ENCODE data around the gene PLA2G4E.

The PLA2G4E gene

DNA sequence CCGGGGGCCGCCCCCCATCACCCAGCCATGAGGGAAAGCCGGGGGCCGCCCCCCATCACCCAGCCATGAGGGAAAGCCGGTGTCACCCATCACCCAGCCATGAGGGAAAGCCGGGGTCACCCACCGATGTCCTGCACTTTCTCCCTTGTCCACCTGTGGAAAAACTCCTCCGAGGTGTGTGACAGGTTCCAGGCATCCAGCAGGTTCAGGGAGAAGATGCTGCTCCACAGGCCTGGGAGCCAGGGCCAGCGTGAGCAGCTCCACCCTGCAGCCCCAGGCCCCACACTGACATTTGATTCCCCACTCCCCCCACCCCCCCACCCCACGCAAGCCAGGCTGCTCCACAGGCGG, 32.9 kb downstream of the PLA2G4E start:
- no peak overlapping the region for H3K9ac ChIP-seq (ENCODE audit: low read depth, low read length)
- no peaks in the 10 kb centered on the region for H3K9me3 ChIP-seq (replicated peaks; ENCODE audit: low read length)
- H3K36me3 ChIP-seq (ENCODE audit: insufficient read depth, low read length) = no peaks in the 10 kb centered on the region
- H3K4me2 ChIP-seq (ENCODE audit: low read length) = no peak overlapping the region
- H3K4me3 ChIP-seq (ENCODE audit: low read length) = no peak overlapping the region
- no peaks in the 10 kb centered on the region for H3K4me1 ChIP-seq (ENCODE audit: control insufficient read depth, insufficient read depth, low read length)
- peaks cover 54% of the 10 kb centered on the region for H3K27me3 ChIP-seq (ENCODE audit: control insufficient read depth, insufficient read depth, low read length)

DNA sequence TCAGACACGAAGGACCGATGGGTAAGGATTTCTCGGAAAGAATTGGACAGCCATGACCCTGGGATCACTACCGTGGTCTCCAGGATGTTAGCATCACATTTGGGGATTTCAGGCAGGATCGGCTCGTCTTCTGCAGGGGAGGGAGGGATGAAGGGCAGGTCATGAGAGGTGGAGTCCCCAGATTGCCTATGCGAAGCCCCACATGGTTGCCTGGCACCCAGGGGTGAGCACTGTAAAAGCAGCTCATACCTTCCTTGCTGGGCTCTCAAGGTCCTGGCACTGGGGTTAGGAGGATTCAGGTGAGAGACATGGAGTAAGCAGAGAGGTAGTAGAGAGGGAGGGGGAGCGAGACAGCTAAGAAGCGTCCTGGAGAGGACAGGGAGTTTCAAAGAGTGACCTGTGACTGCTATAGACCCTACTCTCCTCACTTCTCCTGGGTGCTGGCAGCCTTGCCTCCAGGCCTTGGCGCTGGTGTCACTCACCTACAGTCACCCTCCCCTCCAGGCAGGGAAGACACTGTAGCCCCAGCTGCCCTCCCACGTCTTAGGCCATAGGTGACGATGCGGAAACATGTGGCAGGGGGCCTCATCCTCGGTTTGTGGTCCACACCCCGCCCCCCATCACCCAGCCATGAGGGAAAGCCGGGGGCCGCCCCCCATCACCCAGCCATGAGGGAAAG, 33.5 kb downstream of the PLA2G4E start:
- no peak overlapping the region for H3K9ac ChIP-seq (ENCODE audit: low read depth, low read length)
- H3K36me3 ChIP-seq (ENCODE audit: insufficient read depth, low read length) = no peaks in the 10 kb centered on the region
- H3K4me2 ChIP-seq (ENCODE audit: low read length) = no peak overlapping the region
- peaks cover 49% of the 10 kb centered on the region for H3K27me3 ChIP-seq (ENCODE audit: control insufficient read depth, insufficient read depth, low read length)
- no peaks in the 10 kb centered on the region for H3K4me1 ChIP-seq (ENCODE audit: control insufficient read depth, insufficient read depth, low read length)
- no peaks in the 10 kb centered on the region for H3K9me3 ChIP-seq (replicated peaks; ENCODE audit: low read length)
- no peak overlapping the region for H3K4me3 ChIP-seq (ENCODE audit: low read length)

DNA sequence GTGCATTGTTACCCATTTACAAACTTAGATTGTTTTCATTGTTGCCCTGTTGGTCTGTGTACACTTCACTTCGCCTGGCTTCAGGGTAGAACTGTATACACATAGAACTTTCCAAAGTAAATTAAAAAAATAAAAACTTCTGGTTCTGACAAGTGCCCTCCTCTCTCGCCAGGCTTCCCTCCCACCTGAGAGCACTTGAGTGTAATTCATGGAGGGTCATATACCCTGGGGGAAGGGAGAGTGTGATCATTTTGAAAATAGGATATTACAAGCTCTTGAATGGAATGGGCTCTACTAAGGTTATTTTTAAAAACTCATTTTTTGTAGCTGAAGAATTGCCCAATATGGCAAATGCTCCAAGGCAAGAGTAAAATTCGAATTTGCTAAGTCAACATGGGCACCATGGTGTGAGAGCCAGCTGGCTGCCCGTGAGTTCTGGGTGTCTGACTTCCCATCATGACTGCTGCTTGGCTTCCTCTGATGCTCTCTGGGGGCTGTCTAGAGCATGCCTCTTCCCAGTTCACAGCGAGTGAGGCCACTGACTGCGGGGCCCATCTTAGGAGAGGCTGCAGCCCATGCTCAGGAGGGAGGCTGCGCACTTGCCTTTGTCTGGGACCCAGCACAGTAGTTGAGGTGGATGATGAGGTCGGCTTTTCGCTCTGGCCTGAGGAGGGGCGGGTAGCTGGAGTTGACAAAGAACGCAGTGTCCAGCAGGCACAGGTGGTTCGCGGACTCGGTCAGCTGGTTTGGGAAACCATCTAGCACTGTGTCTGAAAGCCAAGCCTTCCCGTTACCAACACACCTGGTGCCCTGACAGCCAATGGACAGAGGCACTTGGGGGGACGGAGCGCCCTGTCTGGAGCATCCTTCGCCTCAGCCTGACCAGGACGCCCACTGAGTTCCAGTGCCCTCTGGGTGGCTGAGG, 35.3 kb downstream of the PLA2G4E start:
- no peak overlapping the region for H3K4me3 ChIP-seq (ENCODE audit: low read length)
- H3K36me3 ChIP-seq (ENCODE audit: insufficient read depth, low read length) = no peaks in the 10 kb centered on the region
- peaks cover 44% of the 10 kb centered on the region for H3K27me3 ChIP-seq (ENCODE audit: control insufficient read depth, insufficient read depth, low read length)
- H3K9ac ChIP-seq (ENCODE audit: low read depth, low read length) = no peak overlapping the region
- H3K4me1 ChIP-seq (ENCODE audit: control insufficient read depth, insufficient read depth, low read length) = no peaks in the 10 kb centered on the region
- no peaks in the 10 kb centered on the region for H3K9me3 ChIP-seq (replicated peaks; ENCODE audit: low read length)
- H3K4me2 ChIP-seq (ENCODE audit: low read length) = no peak overlapping the region

DNA sequence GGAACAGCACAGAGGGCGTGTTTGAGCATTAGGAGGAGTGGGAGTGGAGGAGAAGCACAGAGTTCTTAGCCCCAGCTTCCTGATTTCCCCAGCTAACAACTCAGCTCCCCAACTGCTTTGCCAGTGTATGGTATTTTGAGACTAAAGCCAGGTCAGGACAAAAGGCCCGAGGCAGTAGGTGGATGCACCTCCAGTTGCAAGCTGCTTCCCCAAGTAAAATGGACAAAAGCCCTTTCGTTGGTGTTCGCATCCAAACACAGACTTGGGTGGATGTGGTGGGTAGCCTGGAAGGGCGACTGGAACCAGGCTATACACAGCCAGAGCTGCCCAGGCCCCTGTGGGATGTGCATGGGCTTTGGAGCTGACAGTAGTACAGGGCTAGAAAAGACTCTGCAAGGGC, 36.2 kb downstream of the PLA2G4E start:
- Histone ChIP-seq H3K9me3 (replicated peaks; ENCODE audit: low read length) (no peaks in the 10 kb centered on the region), H3K36me3 (ENCODE audit: insufficient read depth, low read length) (no peaks in the 10 kb centered on the region), H3K27me3 (ENCODE audit: control insufficient read depth, insufficient read depth, low read length) (peaks cover 46% of the 10 kb centered on the region), H3K4me2 (ENCODE audit: low read length) (no peak overlapping the region), H3K4me3 (ENCODE audit: low read length) (no peak overlapping the region), H3K4me1 (ENCODE audit: control insufficient read depth, insufficient read depth, low read length) (no peaks in the 10 kb centered on the region), H3K9ac (ENCODE audit: low read depth, low read length) (no peak overlapping the region)

DNA sequence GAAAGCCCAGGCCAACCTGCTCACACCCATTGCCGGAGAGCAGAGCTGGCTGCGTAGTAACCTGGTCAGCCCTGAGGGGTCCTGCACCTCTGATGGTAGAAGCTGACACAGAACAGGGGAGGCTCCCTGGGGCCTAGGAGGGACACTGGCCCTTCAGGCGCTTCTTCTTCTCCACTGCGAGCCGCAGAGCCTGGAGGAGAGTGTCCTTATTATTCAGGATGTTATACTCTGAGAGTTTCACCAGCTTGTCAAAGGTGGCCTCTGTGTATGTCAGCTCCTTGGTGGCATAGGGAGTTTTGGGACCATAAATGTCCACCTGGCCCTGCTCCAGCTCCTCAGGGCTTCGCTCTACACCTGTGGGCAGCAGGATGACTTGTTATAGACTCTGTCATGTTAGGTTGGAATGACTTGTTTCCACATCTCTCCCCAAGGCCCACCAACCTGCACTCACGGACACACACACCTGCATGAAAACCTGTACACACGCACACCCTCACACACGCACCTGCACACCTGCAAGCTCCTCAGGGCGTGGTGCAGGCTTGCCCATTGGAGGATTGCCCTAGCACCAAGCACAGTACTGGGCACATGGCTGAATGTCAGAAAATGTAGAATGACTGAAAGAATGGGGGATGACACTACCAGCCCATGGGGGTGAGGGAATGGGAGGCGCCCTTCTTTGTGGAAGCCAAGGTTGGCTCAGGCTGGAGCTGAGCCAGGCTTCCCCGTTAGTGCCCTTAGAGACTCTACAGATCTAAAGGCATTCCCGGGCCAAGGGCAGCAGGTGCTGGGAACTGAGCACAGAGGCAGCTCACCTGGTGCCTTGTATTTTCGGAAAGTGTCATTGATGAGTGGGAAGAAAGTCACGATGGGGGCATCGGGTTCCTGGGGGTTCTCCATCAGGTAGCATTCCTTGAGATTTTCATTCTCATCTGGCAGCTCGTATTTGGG, 36.9 kb downstream of the PLA2G4E start:
- Histone ChIP-seq H3K9ac (ENCODE audit: low read depth, low read length) (no peak overlapping the region), H3K4me1 (ENCODE audit: control insufficient read depth, insufficient read depth, low read length) (no peaks in the 10 kb centered on the region), H3K4me3 (ENCODE audit: low read length) (no peak overlapping the region), H3K36me3 (ENCODE audit: insufficient read depth, low read length) (no peaks in the 10 kb centered on the region), H3K27me3 (ENCODE audit: control insufficient read depth, insufficient read depth, low read length) (peaks cover 46% of the 10 kb centered on the region), H3K4me2 (ENCODE audit: low read length) (no peak overlapping the region), H3K9me3 (replicated peaks; ENCODE audit: low read length) (no peaks in the 10 kb centered on the region)

DNA sequence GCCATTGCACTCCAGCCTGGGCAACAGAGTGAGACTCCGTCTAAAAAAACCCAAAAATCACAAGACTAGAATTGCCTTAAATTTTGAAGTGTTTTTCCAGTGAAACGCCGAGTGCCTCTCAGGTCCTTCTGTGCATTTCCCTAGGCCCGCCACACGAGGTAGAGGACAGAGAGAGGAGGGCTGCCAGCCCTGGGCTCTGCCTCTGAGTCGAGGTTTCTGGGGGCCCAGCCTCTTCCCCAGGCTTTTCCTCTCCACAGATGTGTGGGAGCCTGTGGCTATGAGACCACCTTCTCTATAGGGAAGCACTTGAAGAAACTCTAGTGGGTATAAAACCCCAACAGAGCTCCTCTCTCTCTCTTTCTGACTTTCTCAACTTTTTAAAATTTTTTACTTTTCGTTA, 37.6 kb downstream of the PLA2G4E start:
- Histone ChIP-seq H3K9ac (ENCODE audit: low read depth, low read length) (no peak overlapping the region), H3K27me3 (ENCODE audit: control insufficient read depth, insufficient read depth, low read length) (peaks cover 42% of the 10 kb centered on the region), H3K36me3 (ENCODE audit: insufficient read depth, low read length) (no peaks in the 10 kb centered on the region), H3K9me3 (replicated peaks; ENCODE audit: low read length) (no peaks in the 10 kb centered on the region), H3K4me2 (ENCODE audit: low read length) (no peak overlapping the region), H3K4me3 (ENCODE audit: low read length) (no peak overlapping the region), H3K4me1 (ENCODE audit: control insufficient read depth, insufficient read depth, low read length) (no peaks in the 10 kb centered on the region)

DNA sequence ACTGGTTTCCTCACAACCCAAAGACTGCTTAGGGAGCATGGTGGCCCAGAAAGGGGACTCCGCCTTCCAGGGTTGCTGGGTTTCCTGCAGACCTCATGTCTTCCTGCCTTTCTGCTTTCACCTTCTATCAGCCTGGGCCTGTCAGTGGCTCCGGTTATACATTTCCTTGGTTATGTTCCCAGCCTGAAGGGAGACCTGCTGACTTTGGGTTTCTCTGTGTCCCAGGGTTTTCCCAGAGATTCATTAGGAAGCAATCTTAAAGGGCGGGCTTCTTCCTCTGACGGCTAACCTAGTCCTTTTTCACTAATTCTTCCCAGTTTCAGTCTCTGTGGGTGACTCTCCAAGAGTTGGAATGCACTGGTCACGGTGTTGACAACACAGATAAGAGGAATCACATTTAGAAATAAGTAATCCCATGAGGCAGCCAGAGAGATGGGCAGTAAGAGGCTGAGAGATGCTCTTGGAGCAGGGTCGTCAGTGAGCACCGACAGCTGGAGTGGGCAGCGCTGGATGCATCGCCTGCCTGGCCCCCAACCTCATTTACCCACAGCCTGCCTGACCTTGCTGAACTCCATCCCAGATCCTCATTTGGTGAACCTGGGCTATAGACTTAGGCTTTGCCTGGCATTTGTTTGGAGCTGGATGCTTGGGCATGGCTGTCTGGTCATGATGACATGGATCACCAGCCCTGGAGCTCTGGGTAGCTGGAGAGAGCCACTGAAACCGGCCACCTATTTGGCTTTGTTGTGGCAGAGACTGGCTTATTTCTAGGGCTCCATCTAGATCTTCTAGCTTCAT, 38.5 kb downstream of the PLA2G4E start:
- H3K9ac ChIP-seq (ENCODE audit: low read depth, low read length) = no peak overlapping the region
- no peak overlapping the region for H3K4me2 ChIP-seq (ENCODE audit: low read length)
- H3K9me3 ChIP-seq (replicated peaks; ENCODE audit: low read length) = no peaks in the 10 kb centered on the region
- no peak overlapping the region for H3K4me3 ChIP-seq (ENCODE audit: low read length)
- peaks cover 45% of the 10 kb centered on the region for H3K27me3 ChIP-seq (ENCODE audit: control insufficient read depth, insufficient read depth, low read length)
- no peaks in the 10 kb centered on the region for H3K36me3 ChIP-seq (ENCODE audit: insufficient read depth, low read length)
- no peaks in the 10 kb centered on the region for H3K4me1 ChIP-seq (ENCODE audit: control insufficient read depth, insufficient read depth, low read length)

DNA sequence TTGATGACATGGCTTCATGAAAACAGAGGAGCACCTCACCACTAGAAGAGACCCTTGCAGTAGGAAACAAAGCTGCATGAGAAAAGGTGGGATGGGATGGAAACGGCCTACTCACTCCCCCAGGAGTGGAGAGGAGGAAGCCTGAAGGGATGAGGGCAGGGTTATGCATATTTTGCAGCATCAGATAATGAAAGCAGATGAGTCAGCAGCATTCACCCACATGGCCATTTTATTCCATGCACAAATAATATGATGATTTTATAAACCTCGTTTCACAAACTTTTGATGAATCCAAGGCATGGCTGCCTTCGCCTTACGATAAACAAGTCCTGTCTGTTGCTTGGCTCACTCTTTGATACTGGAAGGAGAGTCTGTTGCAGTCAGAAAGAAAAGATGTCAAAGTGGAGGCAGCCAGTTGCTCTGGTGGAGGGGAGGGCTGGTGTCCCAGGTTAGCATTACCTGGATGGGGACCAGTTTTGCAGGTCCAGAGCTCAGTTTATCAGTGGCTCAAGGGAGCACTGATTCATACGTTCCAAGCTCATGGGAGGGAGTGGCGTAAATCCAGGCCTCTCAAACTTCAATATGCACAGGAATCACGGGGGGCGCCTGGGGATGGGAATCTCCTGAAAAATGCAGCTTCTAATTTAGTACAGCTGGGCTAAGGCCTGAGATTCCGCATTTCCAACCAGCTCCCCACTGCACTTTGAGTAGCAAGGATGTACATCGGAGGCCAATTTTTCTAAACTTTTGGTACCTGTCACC, 39.3 kb downstream of the PLA2G4E start:
- Histone ChIP-seq H3K9ac (ENCODE audit: low read depth, low read length) (no peak overlapping the region), H3K4me3 (ENCODE audit: low read length) (no peak overlapping the region), H3K9me3 (replicated peaks; ENCODE audit: low read length) (no peaks in the 10 kb centered on the region), H3K27me3 (ENCODE audit: control insufficient read depth, insufficient read depth, low read length) (peaks cover 42% of the 10 kb centered on the region), H3K36me3 (ENCODE audit: insufficient read depth, low read length) (no peaks in the 10 kb centered on the region), H3K4me2 (ENCODE audit: low read length) (no peak overlapping the region), H3K4me1 (ENCODE audit: control insufficient read depth, insufficient read depth, low read length) (no peaks in the 10 kb centered on the region)

DNA sequence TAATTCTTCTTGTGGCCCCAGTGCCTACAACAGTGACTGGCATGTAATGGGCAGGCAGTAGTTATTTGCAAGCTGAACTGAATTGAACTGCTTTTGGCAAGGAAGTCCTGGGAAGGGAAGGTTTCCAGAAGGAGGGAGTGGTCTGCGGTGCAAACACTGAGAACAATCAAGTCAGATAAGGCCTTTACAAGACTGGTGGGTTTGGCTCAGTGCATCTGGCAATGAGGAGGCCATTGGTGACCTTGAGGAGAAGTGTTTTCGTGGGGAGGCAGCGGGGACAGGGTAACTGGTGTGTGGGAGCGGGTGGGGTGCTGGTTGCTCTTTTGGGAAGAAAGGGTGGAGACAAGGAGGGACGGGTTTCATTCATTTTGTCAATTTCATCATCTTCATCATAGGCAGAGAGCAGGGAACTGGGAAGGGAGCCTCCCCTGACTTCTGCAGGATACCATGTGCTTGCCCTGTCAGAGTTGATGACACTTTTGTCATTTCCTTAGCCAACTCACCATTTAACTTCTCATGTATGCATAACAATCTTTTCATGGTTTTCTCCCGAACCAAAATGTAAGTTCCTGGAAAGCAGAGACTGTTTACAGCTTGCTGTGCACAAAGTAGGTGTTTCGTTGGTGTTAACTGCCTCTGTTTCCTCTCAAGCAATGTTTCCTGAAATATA, 40.1 kb downstream of the PLA2G4E start:
- no peak overlapping the region for H3K4me3 ChIP-seq (ENCODE audit: low read length)
- H3K36me3 ChIP-seq (ENCODE audit: insufficient read depth, low read length) = no peaks in the 10 kb centered on the region

More for the DNA sequence above, 40.1 kb downstream of the PLA2G4E start:
- H3K4me1 ChIP-seq (ENCODE audit: control insufficient read depth, insufficient read depth, low read length) = no peaks in the 10 kb centered on the region
- no peaks in the 10 kb centered on the region for H3K9me3 ChIP-seq (replicated peaks; ENCODE audit: low read length)
- H3K4me2 ChIP-seq (ENCODE audit: low read length) = no peak overlapping the region
- peaks cover 44% of the 10 kb centered on the region for H3K27me3 ChIP-seq (ENCODE audit: control insufficient read depth, insufficient read depth, low read length)
- H3K9ac ChIP-seq (ENCODE audit: low read depth, low read length) = no peak overlapping the region
